T-helper 2 cell treated with Interferon-gamma antibody and Interleukin-4, amounts not matched to agents 5 μg/mL and 100 μg/mL, for 36 hours (primary cell): ENCODE results near the gene KCND2.

Source experiments
- DNase-seq: peaks from one replicate; pipeline ENCODE4 v3.0.0; 2021; ENCODE audit warnings: low spot score
- H3K27ac Mint-ChIP-seq: one replicate; pipeline ENCODE4 v1.8.0; 2021; ENCODE audit warnings: mild to moderate bottlenecking, mixed read lengths
- H3K27me3 Mint-ChIP-seq: one replicate; pipeline ENCODE4 v1.8.0; 2021; ENCODE audit warnings: low read depth, mixed read lengths
- H3K36me3 Mint-ChIP-seq: one replicate; pipeline ENCODE4 v1.8.0; 2021; ENCODE audit warnings: low read depth, mixed read lengths
- H3K4me1 Mint-ChIP-seq: one replicate; pipeline ENCODE4 v1.8.0; 2021; ENCODE audit warnings: low read depth, mixed read lengths
- H3K4me3 Mint-ChIP-seq: one replicate; pipeline ENCODE4 v1.8.0; 2022; ENCODE audit warnings: mild to moderate bottlenecking, moderate library complexity, mixed read lengths
- H3K9me3 Mint-ChIP-seq: one replicate; pipeline ENCODE4 v1.8.0; 2021; ENCODE audit warnings: mixed read lengths

KCND2 gene

DNA sequence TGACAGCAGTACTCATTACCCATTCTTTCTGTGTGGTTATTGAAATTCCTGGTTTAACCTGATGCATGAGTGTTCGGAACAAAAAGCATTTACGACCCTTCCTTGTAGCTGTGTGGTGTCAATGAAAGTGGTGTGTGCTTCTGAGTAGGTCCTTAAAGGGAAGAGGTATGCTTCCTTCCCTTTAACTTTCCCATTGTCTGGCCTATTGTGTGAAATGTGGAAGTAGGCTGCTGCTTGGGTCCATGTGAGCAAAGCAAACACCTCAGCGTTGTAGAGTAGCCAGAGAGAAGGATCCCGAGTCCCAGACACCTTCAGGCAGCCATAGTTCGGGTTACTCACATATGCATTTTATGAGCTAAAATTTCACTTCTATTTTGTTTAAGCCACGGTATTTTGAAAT, 510.3 kb downstream of the KCND2 start:
- no peaks in the 10 kb centered on the region for H3K4me1 Mint-ChIP-seq
- H3K36me3 Mint-ChIP-seq: no peaks in the 10 kb centered on the region
- no peaks in the 10 kb centered on the region for H3K27me3 Mint-ChIP-seq
- no peak for DNase-seq
- H3K9me3 Mint-ChIP-seq: no peaks in the 10 kb centered on the region
- H3K4me3 Mint-ChIP-seq: no peak overlapping the region
- no peak overlapping the region for H3K27ac Mint-ChIP-seq

DNA sequence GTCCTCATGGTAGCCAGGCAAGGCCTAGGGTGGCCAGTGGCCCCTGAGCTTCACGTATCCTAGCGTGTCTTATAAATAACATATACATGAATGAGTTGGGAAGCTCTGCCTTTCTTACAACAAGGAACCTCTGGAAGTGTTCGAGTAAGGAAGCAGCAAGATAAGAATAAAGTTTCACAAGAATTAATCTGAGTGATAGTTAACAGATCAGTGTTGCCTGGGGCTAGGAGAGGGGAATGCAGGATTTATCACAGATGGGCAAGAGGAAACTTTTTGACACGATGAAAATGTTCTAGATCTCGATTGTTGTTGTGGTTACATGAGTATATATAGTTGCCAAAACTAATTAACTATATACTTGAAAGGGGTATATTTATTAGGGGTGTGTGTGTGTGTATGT, 510.7 kb downstream of the KCND2 start:
- Mint-ChIP-seq H3K9me3 (no peaks in the 10 kb centered on the region), H3K4me3 (no peak overlapping the region), H3K27ac (no peak overlapping the region), H3K36me3 (no peaks in the 10 kb centered on the region), H3K4me1 (no peaks in the 10 kb centered on the region), H3K27me3 (no peaks in the 10 kb centered on the region)
- no peak for DNase-seq

DNA sequence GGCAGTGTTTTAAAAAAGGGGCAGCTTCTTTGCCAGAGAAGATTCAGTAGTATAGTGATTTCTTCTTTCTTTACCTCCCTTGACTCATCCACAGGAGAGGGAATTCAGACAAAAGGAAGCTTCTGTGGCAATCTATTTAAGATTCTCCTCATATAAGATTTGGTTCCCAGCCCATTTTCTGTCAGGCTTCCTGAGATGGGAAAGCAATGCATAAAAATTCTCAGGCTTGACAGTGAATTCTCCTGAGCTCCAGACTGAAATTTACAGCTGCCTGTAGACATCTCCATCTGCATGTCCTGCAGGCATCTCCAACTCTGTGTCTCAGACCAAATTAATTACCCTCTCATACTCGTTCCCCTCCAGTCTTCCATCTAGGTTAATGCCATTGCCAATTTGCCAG, 512.1 kb downstream of the KCND2 start:
- Mint-ChIP-seq H3K4me3 (no peak overlapping the region), H3K36me3 (no peaks in the 10 kb centered on the region), H3K9me3 (no peaks in the 10 kb centered on the region), H3K27ac (no peak overlapping the region), H3K27me3 (peaks cover under 1% of the 10 kb centered on the region), H3K4me1 (no peaks in the 10 kb centered on the region)
- no peak for DNase-seq

DNA sequence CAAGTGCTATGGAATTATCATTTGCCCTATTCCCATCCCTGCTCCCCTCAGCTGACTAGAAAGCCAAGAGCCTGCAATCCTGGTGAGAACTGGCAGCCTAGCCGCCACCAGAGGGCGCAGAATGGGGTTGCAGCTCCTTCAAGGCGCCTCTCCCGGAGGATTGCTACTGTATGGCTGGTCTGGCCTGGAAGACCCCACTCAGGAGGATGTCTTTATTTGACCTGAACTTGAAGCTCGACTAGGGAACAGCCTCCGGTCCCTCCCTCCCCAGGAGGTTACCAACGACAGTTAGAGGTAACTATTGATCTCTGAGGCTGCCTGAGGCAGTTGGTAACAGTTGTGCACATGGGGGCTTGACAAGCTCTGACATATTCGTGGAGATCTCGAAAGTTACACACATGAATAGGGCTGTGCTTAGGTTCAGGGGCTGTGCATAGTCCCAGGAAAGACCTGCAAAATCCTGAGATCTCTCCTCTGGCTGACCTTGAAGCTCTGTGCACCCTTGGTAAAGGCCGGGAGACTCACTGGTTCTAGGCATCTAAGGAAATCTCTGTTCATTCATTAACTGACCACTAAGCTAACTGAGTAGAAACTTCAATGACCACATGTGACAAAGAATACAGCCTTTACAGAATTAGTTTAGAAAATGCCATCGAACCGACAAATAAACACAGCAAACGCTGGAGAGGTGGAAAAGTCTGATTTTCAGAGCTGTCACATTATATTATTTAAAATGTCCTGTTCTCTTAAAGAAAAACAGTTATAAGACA, 519.3 kb downstream of the KCND2 start:
- Mint-ChIP-seq H3K4me3 (no peak overlapping the region), H3K4me1 (no peaks in the 10 kb centered on the region), H3K27ac (no peak overlapping the region), H3K9me3 (no peaks in the 10 kb centered on the region), H3K36me3 (no peaks in the 10 kb centered on the region), H3K27me3 (peaks cover 5% of the 10 kb centered on the region)
- peak; percentile 34 for DNase-seq

DNA sequence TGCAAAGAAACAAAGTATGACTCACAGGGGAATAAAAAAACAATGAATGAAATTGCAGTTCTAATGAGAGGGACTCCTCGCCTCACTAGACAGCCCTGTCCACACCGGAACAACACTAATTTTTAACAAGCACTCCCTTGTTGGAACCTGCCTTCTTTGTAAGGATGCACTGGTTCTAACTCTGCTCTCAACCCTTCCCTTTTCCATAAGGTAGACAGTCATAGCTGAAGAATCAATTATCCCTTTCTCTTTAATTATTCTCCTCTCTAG, 519.8 kb downstream of the KCND2 start:
- H3K36me3 Mint-ChIP-seq: no peaks in the 10 kb centered on the region
- H3K9me3 Mint-ChIP-seq: no peaks in the 10 kb centered on the region
- no peaks in the 10 kb centered on the region for H3K4me1 Mint-ChIP-seq
- H3K27me3 Mint-ChIP-seq: peaks cover 5% of the 10 kb centered on the region
- DNase-seq: no peak
- H3K27ac Mint-ChIP-seq: no peak overlapping the region
- H3K4me3 Mint-ChIP-seq: no peak overlapping the region

DNA sequence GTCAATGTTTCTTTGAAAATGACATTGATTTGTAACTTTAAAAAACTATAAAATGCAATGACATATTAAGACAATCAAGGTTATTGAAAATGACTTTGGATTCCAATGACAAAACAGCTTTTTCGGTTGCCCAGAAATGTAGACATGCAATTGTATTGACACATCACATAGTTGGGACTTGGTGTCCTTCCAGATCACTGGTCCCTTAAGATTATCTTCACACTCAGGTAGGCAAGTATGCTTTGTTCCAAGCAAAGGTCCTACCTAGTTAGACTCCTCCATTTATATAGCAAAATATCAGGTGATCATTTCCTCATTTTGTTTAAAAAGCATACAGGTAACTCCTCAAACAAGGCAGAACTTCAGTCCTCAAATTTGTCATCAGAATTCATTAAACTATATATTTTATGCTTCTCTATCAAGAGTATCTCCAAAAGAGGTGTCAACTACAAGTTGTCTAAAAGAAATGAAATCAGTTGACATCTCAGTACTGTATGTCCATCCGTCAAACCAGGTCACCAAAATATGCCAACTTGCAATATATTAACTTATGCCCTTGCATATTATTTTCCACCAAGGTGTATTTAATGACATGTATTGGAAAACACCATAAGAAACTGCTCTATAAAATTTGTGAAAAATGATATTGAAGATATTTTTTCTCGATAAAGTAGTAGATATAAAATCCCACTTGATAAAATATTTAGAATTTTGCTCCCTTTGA, 520.4 kb downstream of the KCND2 start:
- Mint-ChIP-seq H3K9me3 (no peaks in the 10 kb centered on the region), H3K27ac (no peak overlapping the region), H3K4me3 (no peak overlapping the region), H3K4me1 (no peaks in the 10 kb centered on the region), H3K27me3 (peaks cover 5% of the 10 kb centered on the region), H3K36me3 (no peaks in the 10 kb centered on the region)
- no peak for DNase-seq

DNA sequence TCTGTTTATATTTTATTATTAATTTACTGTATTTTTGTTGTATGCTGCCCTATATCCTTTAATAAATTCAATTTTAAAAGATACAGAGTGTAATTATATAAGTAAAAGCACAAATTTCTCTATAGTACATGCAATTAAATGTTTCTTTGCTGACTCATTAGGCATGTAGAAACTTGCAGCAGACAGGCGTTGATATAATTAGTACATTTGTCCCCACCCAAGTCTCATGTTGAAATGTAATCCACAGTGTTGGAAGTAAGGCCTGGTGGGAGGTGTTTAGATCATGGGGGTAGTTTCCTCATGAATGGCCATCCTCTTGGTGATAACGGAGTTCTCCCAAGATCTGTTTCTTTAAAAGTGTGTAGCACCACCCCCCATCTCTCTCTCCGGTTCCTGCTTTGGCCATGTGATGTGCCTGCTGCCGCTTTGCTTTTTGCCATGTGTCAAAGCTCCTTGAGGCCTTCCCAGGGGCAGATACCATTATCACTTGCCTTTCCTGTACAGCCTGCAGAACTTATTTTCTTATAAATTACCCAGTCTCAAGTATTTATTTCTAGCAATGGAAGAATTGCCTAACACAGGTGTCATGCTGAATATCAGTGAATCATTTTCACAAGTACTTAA, 521.2 kb downstream of the KCND2 start:
- Mint-ChIP-seq H3K27ac (no peak overlapping the region), H3K36me3 (no peaks in the 10 kb centered on the region), H3K27me3 (peaks cover 5% of the 10 kb centered on the region), H3K9me3 (no peaks in the 10 kb centered on the region), H3K4me3 (no peak overlapping the region), H3K4me1 (no peaks in the 10 kb centered on the region)
- DNase-seq: no peak

DNA sequence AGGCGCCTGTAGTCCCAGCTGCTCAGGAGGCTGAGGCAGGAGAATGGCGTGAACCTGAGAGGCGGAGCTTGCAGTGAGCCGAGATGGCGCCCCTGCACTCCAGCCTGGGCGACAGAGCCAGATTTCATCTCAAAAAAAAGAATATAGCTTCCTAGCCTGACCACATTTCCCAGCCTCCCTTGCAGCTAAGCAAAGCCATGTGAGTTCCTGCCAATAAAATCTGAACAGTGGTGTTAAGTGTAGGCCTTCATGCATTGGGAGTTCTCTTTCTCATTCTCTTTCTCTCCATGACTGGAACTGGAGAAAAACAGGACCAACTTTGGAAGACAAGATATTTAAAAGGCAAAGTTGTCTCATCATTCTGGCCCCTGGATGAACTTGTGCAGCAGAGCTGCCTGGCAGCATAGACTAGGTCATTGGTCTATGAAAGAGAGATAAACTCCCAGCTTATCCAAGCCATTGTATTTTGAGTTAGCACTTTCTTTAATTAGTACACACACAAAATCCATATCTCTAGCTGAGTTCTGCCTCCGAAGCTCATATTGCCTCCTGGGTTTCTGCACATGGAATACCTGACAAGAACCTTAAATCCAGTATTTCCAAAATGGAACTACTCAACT, 524.2 kb downstream of the KCND2 start:
- H3K9me3 Mint-ChIP-seq: no peaks in the 10 kb centered on the region
- DNase-seq: no peak
- no peaks in the 10 kb centered on the region for H3K36me3 Mint-ChIP-seq
- no peak overlapping the region for H3K27ac Mint-ChIP-seq
- peaks cover 6% of the 10 kb centered on the region for H3K27me3 Mint-ChIP-seq
- H3K4me3 Mint-ChIP-seq: no peak overlapping the region
- H3K4me1 Mint-ChIP-seq: no peaks in the 10 kb centered on the region

DNA sequence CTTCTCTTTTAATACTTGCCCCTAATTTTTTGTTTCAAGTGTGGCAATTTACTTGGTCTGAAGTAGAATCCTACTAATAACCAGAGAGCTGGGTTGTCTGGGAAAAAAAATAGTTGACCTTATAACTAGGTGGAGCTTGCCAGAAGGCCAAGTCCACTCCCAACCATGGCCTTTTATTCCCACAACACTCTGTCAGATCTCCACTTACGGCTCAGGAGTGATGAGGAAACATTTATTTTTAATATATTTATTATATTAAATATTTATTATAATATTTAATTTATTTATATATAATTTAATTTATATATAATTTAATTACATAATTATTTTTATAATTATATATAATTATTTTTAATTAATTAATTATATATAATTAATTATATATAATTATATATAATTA, 526.2 kb downstream of the KCND2 start:
- peaks cover 6% of the 10 kb centered on the region for H3K27me3 Mint-ChIP-seq
- no peak overlapping the region for H3K27ac Mint-ChIP-seq
- no peak overlapping the region for H3K4me3 Mint-ChIP-seq
- H3K4me1 Mint-ChIP-seq: no peaks in the 10 kb centered on the region
- no peak for DNase-seq
- H3K9me3 Mint-ChIP-seq: no peaks in the 10 kb centered on the region
- H3K36me3 Mint-ChIP-seq: no peaks in the 10 kb centered on the region
